ENCODE results near the gene CYP2U1.

Gene CYP2U1

DNA sequence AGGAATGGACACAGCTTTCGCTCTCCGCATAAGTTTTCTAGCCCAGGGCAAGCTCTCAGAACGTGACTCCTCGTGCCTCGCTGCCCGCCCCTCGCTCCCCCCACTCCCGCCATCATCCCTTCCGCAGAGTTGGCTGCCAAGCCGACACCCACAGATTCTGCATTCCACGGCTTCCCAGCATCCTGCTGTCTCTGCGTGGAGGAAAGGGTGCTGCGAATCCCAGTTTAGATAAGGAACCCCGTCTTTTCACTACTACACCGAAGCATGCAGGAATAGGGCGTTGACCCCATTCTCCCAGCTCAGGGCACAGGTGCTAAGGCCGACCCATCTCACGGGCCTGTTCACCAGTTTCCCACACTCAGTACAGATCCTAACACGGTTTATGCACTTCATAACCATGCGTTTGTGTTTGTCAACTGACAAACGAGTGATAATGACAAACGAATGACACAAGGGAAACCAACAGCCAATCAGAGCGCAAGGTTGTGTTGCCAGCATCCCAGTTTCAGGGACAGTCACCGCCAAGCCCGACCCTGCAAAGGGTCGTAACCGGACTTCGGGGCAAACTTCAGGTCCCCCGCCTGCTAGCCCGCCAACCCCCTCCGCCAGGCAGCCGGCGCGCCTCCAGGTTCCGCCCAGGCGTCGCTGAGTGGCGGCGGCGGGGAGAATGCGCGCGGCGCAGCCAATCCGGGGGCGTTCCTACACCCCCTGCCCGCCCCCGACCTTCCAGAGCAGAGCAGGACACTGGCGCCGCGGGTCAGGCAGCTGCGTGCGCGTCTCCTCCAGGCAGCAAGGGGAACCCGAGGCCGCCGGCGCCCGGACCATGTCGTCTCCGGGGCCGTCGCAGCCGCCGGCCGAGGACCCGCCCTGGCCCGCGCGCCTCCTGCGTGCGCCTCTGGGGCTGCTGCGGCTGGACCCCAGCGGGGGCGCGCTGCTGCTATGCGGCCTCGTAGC is at the start of gene CYP2U1:
Gene CYP2U1 (plus strand): TSS at position 729 of the 954 bp plus-strand sequence. CDS start 95 bp downstream, at position 824.
- peak within 1 kb of the TSS; percentile 73 for H3K4me3 ChIP-seq (ENCODE audit: low read length)
- TF ChIP-seq, protein P1, sequence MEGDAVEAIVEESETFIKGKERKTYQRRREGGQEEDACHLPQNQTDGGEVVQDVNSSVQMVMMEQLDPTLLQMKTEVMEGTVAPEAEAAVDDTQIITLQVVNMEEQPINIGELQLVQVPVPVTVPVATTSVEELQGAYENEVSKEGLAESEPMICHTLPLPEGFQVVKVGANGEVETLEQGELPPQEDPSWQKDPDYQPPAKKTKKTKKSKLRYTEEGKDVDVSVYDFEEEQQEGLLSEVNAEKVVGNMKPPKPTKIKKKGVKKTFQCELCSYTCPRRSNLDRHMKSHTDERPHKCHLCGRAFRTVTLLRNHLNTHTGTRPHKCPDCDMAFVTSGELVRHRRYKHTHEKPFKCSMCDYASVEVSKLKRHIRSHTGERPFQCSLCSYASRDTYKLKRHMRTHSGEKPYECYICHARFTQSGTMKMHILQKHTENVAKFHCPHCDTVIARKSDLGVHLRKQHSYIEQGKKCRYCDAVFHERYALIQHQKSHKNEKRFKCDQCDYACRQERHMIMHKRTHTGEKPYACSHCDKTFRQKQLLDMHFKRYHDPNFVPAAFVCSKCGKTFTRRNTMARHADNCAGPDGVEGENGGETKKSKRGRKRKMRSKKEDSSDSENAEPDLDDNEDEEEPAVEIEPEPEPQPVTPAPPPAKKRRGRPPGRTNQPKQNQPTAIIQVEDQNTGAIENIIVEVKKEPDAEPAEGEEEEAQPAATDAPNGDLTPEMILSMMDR (conservative IDR thresholded peaks at IDR 0.05; ENCODE audit: low read length): no peak
- DNase-seq (ENCODE audit: low read depth): peak; percentile 63

DNA sequence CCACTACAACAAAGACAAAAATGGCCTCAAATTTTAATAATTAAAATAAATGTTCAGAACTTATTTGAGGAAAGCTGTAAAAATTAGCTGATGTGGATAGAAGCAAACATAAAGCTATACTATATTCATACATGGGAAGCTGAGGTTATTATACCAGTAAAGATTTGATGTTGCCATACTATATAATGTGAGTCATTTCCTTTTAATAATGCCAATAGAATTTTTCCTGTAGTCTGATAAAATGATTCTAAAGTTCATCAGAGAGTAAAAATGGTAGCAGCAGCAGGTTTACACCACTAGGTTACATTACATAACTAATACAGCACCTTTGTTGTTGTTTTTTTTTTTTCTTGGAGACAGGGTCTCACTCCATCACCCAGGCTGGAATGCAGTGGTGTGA is 45.5 kb upstream of the CYP2U1 start:
- TF ChIP-seq, protein P1 (conservative IDR thresholded peaks at IDR 0.05; ENCODE audit: low read length): no peak
- no peak overlapping the region for H3K4me3 ChIP-seq (ENCODE audit: low read length)
- no peak for DNase-seq (ENCODE audit: low read depth)

DNA sequence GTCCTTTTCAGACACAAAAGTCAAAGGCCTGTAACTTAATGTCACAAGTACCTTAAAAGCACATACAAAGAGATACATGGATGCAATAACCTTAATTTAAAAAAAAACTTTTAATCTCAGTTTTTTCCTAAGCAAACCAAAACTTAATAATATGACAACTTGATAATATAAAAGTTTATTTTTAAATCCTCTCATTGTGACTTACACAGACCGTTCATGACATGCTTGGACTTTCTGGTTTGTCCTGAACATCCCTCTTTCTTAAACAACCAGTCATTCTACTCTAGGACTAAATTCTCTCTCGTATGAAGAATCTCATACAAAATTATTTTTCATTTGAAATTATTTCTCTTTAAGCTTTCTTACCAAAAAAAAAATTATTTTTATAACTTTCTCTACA is 43.1 kb upstream of the CYP2U1 start:
- no peak for DNase-seq (ENCODE audit: low read depth)
- TF ChIP-seq, protein P1 (conservative IDR thresholded peaks at IDR 0.05; ENCODE audit: low read length): no peak
- no peak overlapping the region for H3K4me3 ChIP-seq (ENCODE audit: low read length)

DNA sequence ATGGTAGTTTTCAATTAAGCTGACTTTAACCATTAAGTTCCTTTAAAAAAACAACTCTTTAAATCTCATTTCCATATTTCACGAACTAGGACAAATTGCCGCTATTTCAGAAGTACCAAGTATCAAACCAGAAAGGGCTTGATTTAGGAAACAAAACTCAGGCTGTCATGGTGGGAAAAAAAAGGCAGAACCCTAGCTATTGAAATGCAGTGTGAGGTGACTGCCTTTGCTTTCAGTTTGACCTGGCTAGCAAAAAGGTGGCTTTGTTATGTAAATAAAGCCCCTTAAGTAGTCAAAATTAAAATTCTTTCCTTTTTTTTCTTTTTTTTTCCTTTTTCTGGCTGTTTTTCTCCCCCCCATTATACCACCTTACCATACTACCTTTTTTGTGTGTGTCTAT is 40.6 kb upstream of the CYP2U1 start:
- no peak overlapping the region for H3K4me3 ChIP-seq (ENCODE audit: low read length)
- no peak for DNase-seq (ENCODE audit: low read depth)
- TF ChIP-seq, protein P1 (conservative IDR thresholded peaks at IDR 0.05; ENCODE audit: low read length): no peak

DNA sequence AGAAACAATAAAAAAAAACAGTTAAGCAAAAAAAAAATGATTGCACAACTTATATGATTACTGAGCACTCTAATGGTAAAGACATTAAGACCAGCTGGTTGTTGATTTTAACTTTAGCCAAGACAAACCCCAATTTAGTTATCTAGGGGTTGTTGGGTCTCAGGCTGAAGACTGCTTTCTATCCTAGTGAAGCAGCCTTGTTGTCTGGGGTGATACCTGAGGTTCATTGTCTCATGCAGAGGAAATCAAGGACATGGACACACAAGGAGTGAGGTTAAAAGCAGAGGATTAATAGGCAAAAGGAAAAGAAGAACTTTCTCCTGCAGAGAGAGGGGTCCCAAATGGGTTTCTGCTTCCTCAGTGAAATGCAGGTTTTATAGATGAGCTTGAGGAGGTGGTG is 40.0 kb upstream of the CYP2U1 start:
- no peak for DNase-seq (ENCODE audit: low read depth)

DNA sequence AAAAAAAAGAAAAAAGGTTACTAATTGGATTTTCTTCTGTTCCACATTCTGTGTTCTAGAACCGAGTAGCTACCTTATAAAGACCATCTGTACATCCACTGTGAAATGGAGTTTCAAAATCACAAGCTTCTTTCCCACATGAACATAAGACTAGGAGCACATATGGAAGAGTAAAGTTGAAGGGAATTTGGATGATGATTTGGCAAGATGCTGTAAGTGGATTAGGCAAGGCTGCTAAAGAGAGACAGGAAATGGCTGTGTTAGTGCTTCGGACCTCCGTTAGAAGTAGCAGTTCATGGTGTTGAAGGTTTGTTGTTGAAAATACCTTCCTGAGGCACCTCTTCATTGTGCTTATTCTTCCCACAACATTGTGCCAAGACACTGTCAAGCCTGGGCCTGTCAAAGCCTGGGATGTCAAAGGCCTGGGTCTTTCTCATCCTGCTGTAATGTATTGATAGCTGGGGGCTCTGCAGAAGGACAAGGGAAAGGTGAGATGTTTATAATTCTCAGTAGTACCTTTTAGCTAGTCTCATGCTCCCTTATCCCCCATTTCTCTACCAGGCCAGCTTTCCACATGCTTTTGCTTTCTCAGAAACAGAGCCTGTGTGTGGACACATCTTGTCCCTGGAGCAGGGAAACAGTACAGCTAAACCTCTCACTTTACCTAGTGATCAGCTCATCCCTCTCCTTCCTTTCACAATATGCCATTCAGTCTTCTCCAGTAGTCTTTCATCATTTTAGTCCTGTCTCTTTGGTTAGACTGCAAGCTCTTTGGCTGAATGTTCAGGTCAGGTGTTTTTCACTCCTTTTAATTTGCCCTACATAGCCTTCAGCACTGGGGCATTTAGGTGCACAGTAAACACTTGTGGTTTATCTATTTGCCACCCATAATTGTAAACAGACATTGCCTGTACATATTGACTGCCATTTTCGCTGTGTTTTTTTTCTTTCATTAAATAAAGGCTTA is 37.9 kb upstream of the CYP2U1 start:
- H3K4me3 ChIP-seq (ENCODE audit: low read length): no peak overlapping the region
- TF ChIP-seq, protein P1 (conservative IDR thresholded peaks at IDR 0.05; ENCODE audit: low read length): no peak
- DNase-seq (ENCODE audit: low read depth): peak; percentile 34

More for the DNA sequence above, 40.0 kb upstream of the CYP2U1 start:
- TF ChIP-seq, protein P1 (conservative IDR thresholded peaks at IDR 0.05; ENCODE audit: low read length): no peak
- H3K4me3 ChIP-seq (ENCODE audit: low read length): no peak overlapping the region
